PC-9 (cell line): ENCODE data around the gene SF3A2.

Source experiments
- EZH2 ChIP-seq: fragments of 200-600 bp; sonication (generic); IDR thresholded peaks from 2 replicates; pipeline ENCODE4 v1.8.0; 2017; ENCODE audit warnings: antibody characterized with exemption, low read depth
- TF ChIP-seq, protein P1 (sequence below): fragments of 200-600 bp; sonication (generic); conservative IDR thresholded peaks from 2 replicates; pipeline ENCODE4 v1.6.1; 2017; ENCODE audit warnings: mixed run types, antibody characterized with exemption, mild to moderate bottlenecking, moderate library complexity

DNA sequence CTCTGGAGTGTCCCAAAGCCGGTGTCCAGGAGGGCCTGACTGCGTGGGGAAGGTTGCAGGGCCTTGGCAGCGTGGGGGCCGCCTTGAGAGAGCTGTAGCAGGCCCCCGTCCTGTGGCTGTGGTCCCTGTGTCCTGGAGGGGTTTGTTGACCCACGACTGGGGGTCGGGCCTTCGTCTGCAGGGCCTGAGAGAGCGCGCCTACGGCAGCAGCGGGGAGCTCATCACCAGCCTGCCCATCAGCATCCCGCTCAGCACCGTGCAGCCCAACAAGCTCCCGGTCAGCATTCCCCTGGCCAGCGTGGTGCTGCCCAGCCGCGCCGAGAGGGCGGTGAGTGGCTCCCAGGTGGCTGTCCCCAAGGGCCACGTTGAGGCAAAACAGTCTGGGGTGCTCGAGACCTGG is 19.0 kb upstream of the SF3A2 start:
- no peak for TF ChIP-seq EZH2
- TF ChIP-seq, protein P1, sequence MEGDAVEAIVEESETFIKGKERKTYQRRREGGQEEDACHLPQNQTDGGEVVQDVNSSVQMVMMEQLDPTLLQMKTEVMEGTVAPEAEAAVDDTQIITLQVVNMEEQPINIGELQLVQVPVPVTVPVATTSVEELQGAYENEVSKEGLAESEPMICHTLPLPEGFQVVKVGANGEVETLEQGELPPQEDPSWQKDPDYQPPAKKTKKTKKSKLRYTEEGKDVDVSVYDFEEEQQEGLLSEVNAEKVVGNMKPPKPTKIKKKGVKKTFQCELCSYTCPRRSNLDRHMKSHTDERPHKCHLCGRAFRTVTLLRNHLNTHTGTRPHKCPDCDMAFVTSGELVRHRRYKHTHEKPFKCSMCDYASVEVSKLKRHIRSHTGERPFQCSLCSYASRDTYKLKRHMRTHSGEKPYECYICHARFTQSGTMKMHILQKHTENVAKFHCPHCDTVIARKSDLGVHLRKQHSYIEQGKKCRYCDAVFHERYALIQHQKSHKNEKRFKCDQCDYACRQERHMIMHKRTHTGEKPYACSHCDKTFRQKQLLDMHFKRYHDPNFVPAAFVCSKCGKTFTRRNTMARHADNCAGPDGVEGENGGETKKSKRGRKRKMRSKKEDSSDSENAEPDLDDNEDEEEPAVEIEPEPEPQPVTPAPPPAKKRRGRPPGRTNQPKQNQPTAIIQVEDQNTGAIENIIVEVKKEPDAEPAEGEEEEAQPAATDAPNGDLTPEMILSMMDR, result no peak
